PC-9 (cell line): Measurements from ENCODE around the gene STK32B.

Experiments used
- EZH2 ChIP-seq: fragments of 200-600 bp; sonication (generic); IDR thresholded peaks from 2 replicates; pipeline ENCODE4 v1.8.0; 2017; ENCODE audit warnings: antibody characterized with exemption, low read depth
- TF ChIP-seq, protein P1 (sequence below): fragments of 200-600 bp; sonication (generic); conservative IDR thresholded peaks from 2 replicates; pipeline ENCODE4 v1.6.1; 2017; ENCODE audit warnings: mixed run types, antibody characterized with exemption, mild to moderate bottlenecking, moderate library complexity

DNA sequence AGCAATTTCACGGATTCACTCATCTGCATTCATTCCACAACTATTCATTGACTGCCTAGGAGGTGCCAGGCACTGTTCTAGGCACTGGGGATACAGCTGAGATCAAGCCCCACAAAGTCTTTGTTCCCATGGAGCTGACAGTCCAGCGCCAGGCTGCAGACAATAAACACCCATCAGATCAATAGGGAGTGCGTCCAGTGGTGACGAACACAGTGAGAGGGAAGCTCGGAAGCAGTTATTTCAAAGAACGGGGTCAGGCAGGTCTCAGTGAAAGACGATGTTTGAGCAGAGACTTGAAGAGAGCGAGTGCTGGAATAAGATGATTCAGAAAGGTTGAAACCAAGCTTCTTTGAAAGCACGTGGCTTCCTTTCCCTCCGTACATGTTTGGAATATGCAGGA is 489.9 kb downstream of the STK32B start:
- TF ChIP-seq, protein P1, sequence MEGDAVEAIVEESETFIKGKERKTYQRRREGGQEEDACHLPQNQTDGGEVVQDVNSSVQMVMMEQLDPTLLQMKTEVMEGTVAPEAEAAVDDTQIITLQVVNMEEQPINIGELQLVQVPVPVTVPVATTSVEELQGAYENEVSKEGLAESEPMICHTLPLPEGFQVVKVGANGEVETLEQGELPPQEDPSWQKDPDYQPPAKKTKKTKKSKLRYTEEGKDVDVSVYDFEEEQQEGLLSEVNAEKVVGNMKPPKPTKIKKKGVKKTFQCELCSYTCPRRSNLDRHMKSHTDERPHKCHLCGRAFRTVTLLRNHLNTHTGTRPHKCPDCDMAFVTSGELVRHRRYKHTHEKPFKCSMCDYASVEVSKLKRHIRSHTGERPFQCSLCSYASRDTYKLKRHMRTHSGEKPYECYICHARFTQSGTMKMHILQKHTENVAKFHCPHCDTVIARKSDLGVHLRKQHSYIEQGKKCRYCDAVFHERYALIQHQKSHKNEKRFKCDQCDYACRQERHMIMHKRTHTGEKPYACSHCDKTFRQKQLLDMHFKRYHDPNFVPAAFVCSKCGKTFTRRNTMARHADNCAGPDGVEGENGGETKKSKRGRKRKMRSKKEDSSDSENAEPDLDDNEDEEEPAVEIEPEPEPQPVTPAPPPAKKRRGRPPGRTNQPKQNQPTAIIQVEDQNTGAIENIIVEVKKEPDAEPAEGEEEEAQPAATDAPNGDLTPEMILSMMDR, result no peak
- no peak for TF ChIP-seq EZH2
